Measurements from ENCODE around the gene ALG9.

Gene ALG9

DNA sequence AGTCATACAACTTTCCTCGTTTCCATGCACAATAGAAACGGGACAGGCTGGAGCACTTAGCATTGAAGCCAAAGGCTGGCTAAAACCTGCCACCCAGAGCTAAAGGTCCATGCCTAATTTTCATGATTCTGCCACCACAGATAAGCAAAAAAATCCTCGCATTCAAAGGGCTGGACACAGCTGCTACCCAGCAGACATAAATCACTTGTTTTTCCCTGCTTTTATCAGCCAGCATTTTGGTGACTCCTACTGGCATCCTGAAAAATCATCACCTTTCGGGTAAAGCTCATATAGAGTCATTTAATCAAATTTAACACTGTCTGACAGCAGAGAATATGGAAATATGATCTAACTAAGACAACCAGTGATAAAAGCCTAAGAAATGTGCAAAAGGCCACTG, 37.9 kb downstream of the ALG9 start:
- DNase-seq = no peak

DNA sequence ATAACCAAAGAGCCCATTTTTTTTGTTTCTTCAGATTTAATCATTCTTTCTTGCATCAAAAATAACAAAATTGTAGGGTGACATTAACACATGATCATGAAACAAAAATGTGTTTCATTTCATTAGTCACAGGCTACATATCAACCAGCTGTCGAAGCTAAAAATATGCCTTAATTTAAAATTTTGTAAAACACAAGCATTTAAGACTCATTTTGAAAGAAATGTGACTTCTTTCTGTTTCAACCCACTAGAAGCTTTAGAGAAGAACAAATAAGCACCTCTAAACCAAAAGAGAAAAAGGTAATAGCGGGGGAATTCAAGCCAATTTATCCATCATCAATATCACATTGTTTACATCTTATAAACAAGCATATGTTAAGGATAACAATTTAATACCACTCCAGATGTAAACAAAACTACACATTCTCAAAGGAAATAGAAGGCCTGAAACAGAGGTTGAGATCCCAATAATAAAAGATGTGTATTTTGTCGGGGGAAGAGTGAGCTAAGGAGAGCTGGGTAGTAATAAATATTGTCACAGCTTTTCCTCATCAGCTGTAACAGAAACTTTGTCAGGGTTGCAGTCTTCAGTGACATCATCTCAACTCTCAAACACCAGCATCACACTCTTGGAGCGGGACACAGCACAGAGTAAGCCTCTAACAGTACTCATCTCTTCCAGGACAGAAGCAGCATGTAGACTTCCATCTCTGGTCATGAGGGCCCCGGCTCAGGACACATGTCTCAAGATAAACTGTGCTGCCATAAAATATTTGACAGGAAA, 42.0 kb downstream of the ALG9 start:
- no peak for DNase-seq

DNA sequence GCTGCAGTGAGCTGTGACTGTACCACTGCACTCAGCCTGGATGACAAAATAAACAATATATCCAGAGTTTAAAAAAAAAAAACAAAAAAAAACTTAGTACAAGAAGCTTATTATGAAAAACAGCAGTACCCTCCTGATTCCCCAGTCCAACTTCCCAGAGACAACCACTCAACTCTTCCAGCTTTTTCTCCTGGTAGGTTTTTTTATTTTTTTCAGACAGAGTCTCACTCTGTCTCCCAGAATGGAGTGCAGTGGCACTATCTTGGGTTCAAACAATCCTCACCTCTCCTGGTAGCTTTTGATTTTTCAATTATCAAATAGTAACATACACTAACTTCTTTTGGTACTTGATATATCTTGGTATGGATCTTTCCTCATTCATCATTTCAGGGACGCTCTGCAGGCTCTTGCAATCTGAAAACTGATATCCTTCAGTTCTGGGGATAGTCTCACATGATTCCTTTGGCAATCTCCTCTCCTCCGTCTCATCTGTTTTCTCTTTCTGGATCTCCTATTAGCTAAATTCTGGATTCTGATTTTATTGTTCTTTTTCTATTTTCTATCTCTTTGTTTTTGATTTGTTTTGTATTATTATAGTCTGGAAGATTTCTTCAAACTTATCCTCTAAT, 44.9 kb downstream of the ALG9 start:
- no peak for DNase-seq

DNA sequence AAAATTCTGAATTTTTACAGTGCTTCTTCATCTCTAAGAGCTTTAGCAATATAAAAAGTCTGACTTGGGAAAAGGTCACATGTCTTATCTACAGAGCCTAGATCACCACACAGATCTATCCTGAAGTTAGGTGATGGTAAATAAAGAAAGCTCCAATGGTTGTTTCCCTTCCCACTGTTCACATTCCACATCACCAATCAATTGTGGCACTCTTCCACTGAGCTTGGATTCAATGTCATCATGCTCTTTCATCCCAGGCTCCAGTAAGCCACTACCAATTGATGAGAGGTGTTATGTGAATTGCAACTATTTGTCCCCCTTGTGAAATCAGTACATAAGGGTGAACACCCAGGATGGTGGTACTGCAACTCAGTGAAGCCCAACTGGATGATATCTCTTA, 47.8 kb downstream of the ALG9 start:
- DNase-seq = no peak

DNA sequence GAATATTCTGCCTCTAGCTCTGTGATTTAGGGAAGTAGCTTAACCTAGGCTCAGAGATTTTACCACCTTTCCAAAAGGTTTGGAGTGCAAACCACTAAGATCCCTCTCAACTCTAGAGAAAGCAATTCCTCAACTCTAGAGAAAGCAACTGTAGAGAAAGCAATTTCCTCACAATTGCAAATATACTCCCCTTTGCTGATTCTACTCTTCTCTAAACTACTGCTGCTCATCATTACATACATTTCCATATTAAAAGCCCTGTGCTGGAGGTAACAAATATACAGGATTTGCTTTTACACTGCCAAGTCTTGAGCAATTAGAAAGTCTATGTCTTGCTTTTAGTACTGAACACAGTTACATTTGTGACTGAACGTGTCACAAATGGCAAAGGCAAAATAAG, 48.2 kb downstream of the ALG9 start:
- no peak for DNase-seq

DNA sequence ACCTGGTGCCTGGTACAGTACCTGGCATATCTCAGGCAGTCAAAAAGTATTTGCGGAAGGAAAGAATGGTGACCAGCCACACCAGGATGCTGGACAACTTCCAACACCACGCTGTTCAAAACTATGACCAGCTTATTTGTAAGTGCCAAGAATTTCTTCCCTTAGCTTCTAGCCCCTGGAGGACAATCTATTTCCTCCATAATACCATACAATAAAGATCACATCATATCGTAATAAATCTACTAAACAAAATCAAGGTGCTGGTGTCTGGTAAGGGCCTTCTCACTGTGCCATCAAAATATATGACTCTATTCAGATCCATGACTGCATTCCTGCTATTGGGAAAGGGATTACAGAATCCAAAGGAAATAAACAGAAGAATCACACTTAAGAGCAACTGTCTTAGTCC, 51.5 kb downstream of the ALG9 start:
- peak; percentile 34 for DNase-seq

DNA sequence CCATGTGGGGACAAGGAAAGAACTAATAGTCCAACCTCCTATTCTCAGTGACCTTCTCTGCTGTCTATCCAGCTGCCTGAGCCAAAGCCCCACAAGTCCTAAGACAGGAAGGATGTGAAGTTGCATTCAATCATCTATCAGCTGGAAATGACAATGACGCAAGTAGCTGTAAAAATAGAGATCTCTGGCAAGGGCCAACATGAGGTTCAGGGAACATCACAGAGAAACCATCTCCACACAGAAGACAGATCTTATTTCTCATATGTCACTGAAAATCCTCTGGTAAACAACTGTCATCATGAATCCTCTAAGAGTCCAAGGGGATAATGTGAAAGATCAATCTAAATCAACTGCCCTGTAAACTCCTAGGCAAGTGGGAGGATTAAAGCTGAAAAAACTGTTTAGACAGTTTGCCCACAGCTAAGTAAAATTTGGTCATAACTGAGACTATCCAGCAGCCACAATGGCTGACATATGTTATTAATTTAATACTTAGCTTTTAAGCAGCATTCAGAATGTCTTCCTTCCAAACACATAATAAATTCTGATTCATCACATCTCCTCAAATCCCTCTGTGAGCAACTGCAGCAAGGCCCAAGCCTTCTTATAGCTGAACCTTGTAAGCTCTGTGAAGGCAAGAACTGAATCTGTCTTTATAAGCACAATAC, 52.1 kb downstream of the ALG9 start:
- peak; percentile 35 for DNase-seq

DNA sequence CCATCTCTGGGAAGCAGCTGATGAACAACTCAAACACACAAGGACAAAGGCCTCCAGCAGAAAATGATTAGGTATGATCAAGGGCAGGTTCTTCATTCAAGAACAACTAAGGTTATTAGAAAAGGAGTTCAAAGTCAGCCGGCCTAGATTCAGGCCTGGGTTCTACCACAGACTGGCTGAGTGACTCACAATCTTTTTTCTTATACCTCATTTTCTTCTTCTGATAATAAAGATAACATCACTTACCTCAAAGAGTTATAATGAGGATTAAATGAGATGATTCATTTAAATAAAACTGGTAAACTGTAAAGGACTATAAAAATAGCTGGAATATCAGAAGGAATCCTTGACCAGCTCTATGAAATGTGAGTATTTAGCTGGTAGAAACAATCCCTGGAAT, 55.9 kb downstream of the ALG9 start:
- no peak for DNase-seq

DNA sequence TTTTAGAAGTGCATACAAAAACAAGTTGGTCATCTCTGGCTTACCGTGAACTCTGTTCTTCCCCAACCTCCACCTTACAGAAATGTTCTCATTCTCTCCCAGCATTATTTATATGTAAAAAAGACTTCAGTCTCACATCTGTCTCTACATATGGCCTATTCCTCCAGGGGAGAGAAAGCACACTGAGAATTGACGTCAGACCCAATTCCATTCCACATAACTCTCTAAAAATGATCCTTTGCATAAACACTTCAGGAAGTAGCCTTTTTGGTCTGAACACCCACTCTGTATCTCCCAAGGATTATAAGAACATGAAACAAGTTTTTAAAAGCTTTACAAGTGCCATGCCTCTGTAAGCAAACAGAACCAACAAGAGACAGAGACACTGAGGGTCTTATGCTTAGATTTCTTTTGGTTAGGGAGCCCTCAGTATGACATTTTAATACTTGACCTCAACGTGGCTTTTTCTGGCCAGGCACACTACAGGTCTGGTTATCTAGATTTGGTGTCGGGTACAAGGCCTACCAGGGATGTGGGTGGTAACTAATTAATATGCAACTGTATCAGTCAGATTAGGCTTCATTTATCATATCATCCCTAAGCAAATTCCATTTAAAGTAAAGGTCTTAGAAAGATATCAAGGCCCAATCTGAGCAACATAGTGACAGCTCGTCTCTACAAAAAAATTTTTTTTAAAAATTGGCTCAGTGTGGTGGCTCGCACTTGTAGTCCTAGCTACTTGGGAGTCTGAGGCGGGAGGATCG, 56.6 kb downstream of the ALG9 start:
- no peak for DNase-seq

DNA sequence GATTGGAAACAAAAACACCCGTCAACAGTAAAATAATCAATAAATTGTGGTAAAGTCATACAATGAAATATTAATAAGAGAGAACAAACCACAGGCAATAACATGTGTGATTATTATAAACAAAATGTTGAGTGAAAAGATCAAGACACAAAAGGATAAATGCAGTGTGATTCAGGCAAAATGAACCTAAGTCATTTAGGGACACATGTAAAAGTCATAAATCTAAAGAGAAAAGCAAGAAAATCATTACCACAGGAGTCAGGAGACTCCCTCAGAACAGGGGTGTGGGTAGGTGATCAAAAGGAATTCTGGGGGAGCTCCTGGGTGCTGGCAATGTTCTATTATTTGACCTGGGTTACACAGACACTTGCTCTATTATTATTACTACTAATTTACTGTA, 57.3 kb downstream of the ALG9 start:
- DNase-seq = no peak

DNA sequence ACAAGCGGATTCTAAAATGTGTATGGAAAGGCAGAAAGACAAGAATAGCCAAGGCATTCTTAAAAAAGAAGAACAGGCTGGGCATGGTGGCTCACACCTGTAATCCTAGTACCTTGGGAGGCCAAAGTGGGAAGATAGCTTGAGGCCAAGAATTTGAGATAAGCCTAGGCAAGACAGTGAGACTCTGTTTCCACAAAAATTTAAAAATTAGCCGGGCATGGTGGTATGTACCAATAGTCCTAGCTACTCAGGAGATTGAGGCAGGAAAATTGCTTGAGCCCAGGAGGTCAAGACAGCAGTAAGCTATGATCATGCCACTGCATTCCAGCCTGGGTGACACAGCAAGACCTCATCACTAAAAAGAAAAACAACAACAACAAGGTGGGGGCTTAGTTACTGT, 59.2 kb downstream of the ALG9 start:
- no peak for DNase-seq

DNA sequence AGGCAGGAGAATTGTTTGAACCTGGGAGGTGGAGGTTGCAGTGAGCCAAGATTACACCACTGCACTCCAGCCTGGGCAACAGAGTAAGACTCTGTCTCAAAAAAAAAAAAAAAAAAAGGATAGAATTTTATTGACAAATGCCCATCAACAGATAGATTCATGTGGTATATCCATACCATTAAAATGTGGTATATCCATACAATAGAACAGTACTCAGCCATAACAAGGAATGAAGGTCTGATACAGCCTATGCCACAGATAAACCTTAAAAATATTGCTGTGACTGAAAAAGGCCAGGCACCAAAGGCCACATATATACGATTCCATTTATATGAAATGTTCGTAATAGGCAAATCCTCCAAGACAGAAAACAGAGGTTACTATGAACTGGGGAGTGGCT, 59.9 kb downstream of the ALG9 start:
- no peak for DNase-seq

DNA sequence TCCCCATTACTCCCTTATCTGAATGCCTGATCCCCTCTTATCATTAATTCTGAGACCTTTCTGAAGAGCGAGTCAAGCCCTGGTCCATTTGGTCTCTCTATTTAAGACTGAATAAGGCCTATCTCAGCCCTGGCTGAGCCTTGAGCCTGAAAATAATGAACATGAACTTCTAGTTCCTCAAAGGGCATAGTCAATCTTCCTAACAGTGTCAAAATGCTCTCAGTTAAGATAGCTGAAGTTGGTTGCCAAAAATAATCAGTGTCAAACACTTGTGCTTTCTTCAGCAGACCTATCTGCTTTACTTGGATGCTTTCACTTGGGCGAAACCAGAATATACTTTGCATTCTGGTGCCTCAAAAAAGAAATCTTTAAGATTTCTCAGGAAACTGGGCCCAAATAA, 62.5 kb downstream of the ALG9 start:
- no peak for DNase-seq

DNA sequence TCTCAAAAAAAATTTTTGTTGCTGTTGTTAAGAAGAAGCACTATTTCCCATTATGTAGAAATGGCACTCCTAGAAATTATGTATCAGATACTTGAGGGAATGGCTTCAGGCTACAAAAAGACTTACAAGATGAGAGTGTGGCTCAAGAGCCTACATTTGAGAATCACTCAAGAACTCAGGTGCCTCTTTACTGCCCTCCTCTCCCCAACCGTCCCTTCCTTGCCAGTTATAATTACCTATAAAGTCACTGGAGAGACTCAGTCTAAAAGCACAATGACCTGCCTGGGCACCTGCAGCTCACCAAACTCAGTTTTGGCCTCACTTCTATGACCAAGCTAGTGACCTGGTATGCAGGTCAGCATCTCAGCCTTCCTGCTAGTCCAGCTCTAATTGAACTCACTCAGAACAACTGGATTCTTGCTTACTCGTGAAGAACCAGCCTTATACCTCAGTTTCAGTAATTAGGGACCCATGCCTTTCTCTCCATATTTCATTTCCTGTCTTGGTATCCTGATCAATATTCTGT, 63.3 kb downstream of the ALG9 start:
- no peak for DNase-seq

DNA sequence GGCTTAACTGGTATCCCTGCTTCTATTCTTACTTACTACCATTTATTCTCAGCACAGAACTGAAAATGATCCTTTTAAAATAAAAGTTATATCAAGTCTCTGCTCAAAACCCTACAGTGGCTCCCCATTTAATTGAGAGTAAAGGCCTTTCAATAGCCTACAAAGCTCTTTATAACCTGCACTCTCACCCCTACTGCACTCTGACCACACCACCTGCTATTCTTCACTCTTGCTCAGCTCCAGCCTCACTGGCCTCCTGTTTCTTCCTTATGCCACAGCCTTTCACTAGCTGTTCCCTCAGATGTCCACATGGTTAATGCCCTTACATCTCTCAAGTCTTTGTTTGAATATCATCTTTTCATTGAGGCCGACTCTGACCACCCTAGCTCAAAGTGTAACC, 64.3 kb downstream of the ALG9 start:
- DNase-seq = no peak

DNA sequence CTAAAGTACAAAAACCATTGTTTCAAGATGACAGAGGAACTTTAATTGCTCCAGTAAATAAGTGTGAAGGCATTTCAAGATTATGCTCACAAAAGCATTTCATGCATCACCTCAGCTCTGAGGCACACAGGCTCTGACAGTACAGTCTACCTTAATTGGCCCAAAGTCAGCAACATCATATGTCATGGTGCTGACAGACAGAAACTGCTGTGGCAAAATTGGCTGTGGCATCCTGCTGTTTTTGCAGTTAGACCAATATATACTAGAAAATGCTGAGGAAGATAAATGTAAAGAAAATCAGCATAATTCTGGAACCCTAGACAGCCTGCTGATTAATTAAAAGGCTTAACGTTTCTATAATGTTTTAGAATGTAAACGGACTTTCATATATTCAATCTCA, 70.2 kb downstream of the ALG9 start:
- DNase-seq = no peak

DNA sequence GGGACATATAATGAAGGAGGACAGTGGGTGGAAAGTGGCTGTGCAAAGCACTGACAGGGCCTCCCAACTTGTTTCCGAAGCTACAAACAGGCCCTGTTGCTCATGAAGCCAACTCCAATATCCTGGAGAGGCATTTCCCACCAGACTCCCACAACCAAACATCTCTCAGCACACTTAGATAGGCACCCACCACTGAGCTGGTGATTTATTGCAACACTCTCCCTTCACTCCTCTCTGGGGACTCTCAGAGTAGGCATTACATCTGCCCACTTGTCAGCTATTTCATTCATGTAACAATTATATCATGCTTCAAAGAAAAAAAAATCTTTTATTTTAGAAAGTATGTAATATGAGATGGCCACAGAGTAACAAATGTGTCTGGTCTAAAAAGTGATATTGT, 73.1 kb downstream of the ALG9 start:
- DNase-seq = no peak

DNA sequence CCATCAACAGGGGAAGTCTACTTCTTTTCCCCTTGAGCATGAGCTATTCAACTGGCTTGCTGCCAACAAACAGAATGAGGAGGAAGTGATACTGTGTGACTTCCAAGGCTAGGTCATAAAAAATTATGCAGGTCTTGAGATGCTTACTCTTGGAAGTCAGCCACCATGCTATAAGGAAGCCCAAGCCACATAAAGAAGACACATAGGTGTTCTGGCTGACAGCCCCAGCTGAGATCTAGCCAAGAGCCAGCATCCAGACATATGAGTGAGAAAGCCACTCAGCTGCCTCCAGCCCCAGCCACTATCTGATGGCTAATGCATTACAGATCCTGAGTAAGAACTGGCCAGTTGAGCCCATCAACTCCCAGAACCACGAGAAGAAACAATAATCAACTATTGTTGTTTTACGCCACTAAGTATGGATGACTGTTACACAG, 74.2 kb downstream of the ALG9 start:
- no peak for DNase-seq

DNA sequence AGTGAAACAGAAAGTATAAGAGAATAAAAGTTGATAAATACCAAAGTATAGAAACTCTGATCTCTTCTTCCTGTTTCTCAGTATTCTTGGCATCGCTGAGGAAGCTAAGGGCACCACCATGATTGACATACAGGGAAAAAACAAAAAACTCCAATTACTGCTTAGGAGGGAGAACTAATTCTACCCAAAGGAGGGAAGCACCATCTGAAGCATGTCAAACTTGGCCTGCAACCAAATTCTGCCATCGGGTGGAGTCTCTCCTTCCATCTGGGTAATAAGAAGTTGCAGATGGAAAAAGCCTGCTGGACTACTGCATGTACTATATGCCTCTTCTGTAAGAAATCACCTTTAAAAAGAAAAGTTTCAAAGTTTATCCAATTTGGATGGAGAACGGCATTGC, 74.7 kb downstream of the ALG9 start:
- no peak for DNase-seq

DNA sequence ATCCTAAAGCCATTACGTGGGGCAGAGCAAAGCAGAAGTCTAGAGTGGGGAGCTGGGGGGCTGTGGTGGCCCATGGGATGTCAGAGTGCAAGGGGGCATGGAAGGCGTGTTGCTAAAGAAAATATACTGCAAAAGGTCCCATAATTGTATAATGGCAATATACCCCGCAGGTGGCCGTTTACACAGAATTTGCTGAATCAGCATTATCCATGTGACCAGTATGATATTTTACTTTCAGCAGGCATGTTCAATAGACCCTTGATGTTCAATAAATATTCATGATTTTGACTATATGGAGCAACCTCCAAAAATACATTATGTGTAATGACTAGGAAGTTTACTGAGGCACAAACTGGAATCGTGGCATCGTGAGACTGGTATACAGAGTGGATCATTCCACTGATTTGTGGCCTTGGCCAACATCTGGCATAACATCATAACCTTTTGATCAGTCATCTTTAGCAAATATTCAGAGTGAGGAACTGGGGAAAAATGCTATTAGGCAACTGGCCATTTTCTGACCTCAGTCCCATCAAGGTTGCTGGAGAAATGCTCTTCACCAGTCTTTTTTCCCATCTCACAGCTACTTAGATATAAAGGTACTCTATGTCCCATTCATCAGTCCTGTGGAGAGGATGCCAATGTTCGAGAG, 75.9 kb downstream of the ALG9 start:
- no peak for DNase-seq

DNA sequence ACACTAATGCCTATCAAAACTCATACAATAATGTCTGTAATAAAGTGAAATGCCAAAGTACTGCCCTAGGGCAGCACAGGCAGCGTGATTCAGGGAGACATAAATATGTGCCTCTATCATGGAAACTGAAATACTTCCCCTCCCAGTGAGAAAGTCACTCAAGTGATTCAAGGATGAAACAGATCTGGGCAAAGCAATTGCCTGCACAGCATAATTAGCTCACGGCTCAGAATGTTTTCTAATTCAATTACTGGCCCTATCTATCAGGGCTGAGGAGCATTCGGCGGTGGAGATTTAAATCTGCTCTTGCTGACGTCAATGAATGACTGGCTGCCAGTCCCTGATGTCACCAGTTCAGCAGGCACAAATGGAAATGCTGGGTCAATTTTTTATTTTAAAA, 77.5 kb downstream of the ALG9 start:
- DNase-seq = no peak

DNA sequence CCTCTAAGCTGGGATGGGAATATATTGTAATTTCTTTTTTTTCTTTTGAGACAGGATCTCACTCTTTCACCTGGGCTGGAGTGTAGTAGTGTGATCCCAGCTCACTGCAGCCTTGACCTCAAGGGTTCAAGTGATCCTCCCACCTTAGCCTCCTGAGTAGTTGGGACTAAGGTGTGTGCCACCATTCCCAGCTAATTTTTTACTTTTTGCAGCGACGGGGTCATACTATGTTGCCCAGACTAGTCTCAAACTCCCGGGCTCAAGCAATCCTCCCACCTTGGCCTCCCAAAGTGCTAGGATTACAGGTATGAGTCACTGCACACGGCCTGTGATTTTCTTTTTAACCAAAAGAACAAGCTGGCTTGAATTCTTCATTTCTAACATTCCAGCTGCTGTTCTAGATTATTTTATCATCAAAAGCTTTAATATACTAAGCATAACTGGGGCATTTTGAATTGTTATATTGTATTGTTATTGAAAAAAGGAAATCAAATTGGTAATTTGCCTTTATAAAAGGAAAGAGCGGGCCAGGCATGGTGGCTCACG, 78.4 kb downstream of the ALG9 start:
- no peak for DNase-seq

All from left hindlimb (tissue), 1 donor.